ENCODE data around the gene CD46.
"Not testable (repeated sequence)": the region's sequence is repeated elsewhere in the genome, so short reads cannot be mapped to it uniquely, and the experiment has no call there.

The CD46 gene

GRCh38 chr1:207751790-207752455, at the start of gene CD46:
Gene CD46, plus strand, starts transcription at chr1:207752054. Its CDS starts 159 bp downstream, at chr1:207752213.
- no peak for TF ChIP-seq CTCF (conservative IDR thresholded peaks at IDR 0.05)

GRCh38 chr1:207702317-207702716, 49.5 kb upstream of the CD46 start:
- TF ChIP-seq CTCF (conservative IDR thresholded peaks at IDR 0.05), result no peak

More at GRCh38 chr1:207751790-207752455, at the start of gene CD46:
- H3K27ac ChIP-seq, result peak within 1 kb of the TSS; percentile 98

GRCh38 chr1:207703712-207704111, 48.1 kb upstream of the CD46 start:
- TF ChIP-seq CTCF (conservative IDR thresholded peaks at IDR 0.05), result no peak
- H3K27ac ChIP-seq, result no peak overlapping the region

More at GRCh38 chr1:207702317-207702716, 49.5 kb upstream of the CD46 start:
- no peak overlapping the region for H3K27ac ChIP-seq

GRCh38 chr1:207708004-207708403, 43.9 kb upstream of the CD46 start:
- not testable (repeated sequence) for H3K27ac ChIP-seq

GRCh38 chr1:207711285-207711684, 40.6 kb upstream of the CD46 start:
- peak; percentile 36 for TF ChIP-seq CTCF (conservative IDR thresholded peaks at IDR 0.05)
- H3K27ac ChIP-seq, result no peak overlapping the region

GRCh38 chr1:207712701-207713100, 39.2 kb upstream of the CD46 start:
- not testable (repeated sequence) for H3K27ac ChIP-seq

GRCh38 chr1:207713529-207713928, 38.3 kb upstream of the CD46 start:
- no peak for TF ChIP-seq CTCF (conservative IDR thresholded peaks at IDR 0.05)
- no peak overlapping the region for H3K27ac ChIP-seq

GRCh38 chr1:207719234-207719633, 32.6 kb upstream of the CD46 start:
- no peak overlapping the region for H3K27ac ChIP-seq
- TF ChIP-seq CTCF (conservative IDR thresholded peaks at IDR 0.05), result no peak

- not testable (repeated sequence) for H3K27ac ChIP-seq
These were observed 23.5 kb upstream of the CD46 start for GRCh38 chr1:207728200-207728858.

- H3K27ac ChIP-seq, result peak overlapping the region; percentile 26
These were observed 14.2 kb upstream of the CD46 start for GRCh38 chr1:207737503-207738157.

GRCh38 chr1:207738158-207738659, 13.6 kb upstream of the CD46 start:
- H3K27ac ChIP-seq, result peak overlapping the region; percentile 26

Data from VCaP (cell line).